ENCODE results near the gene RALGAPA2. TPM values are rescaled to one million over a fixed set of nuclear protein-coding genes. Genes with fewer than 3 reads are reported as not detected.

RALGAPA2 gene
- polyA plus RNA-seq, 1 of the 3 experiments (the other 2 are of a cell fraction): 1.0 TPM

GRCh38 chr20:20679316-20679715 lies 33.1 kb downstream of the RALGAPA2 start (continued):
- TF ChIP-seq USF1 (IDR thresholded peaks at IDR 0.05; ENCODE audit: borderline replicate concordance, low read depth) (no peak), CTCF (IDR thresholded peaks at IDR 0.05) (no peak), EP300 (IDR thresholded peaks at IDR 0.05; ENCODE audit: borderline replicate concordance in 1 of 2, low read depth in 1 of 2, low read length in 1 of 2) (no peak), JUND (IDR thresholded peaks at IDR 0.05) (no peak), FOSL2 (IDR thresholded peaks at IDR 0.05; ENCODE audit: borderline replicate concordance, low read depth) (no peak), TCF12 (IDR thresholded peaks at IDR 0.05) (no peak), TEAD4 (IDR thresholded peaks at IDR 0.05; ENCODE audit: borderline replicate concordance, insufficient read depth) (no peak), EZH2phosphoT487 (IDR thresholded peaks at IDR 0.05; ENCODE audit: borderline replicate concordance, low read depth) (no peak)

DNA sequence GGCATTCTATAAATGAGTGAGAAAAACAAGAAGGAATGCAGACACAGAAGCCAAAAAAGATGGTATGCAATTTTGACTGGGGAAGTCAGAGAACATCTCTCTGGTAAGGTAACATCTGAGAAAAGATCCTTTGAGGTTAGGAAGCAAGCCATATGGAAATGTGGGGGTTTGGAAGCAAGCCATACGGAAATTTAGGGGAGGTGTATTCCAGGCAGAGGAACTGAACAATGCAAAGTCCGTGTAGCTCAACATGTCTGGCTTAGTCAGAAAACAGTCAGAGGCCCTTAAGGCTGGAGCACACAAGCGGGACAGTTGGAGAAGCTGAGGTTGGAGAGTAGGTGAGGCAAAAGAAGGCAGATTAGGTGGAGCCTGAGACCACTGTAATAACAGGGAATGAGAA lies 35.3 kb downstream of the RALGAPA2 start:
- H3K36me3 ChIP-seq (replicated peaks in 1 of 2; ENCODE audit: control insufficient read depth in 1 of 2, insufficient read depth in 2 of 2, low read length in 1 of 2): no peaks in the 10 kb centered on the region
- no peak overlapping the region for H2AFZ ChIP-seq (ENCODE audit: low read depth)
- ChIA-PET POLR2A (no interaction called here), CTCF (interaction anchor here (2.0 kb wide), 1 partner anchor 148 kb away, joined by 5 read pairs; no protein-coding TSS in a partner anchor)
- H3K27ac ChIP-seq (ENCODE audit: low read depth in 2 of 2, low read length in 1 of 2): no peak overlapping the region
- DNase-seq: no peak
- H3K4me1 ChIP-seq (ENCODE audit: control insufficient read depth in 1 of 2, insufficient read depth in 2 of 2, low read depth in 1 of 2, low read length in 1 of 2): no peaks in the 10 kb centered on the region
- H3K9me3 ChIP-seq: no peaks in the 10 kb centered on the region
- H3F3A ChIP-seq (replicated peaks; ENCODE audit: insufficient read depth): no peaks in the 10 kb centered on the region
- H3K4me2 ChIP-seq: no peak overlapping the region
- WGBS (ENCODE audit: low lambda C conversion rate): 73% methylated on average over 3 of the region's 3 CpGs
- no peaks in the 10 kb centered on the region for H3K79me2 ChIP-seq (ENCODE audit: insufficient read depth)
- H4K20me1 ChIP-seq (ENCODE audit: insufficient read depth): no peaks in the 10 kb centered on the region
- no peak overlapping the region for H3K9ac ChIP-seq
- no peak overlapping the region for H3K4me3 ChIP-seq (ENCODE audit: low read depth in 2 of 2, low read length in 1 of 2)
- H3K9me2 ChIP-seq: no peaks in the 10 kb centered on the region; the same call in 1 of the 2 replicates
- TF ChIP-seq TEAD4 (IDR thresholded peaks at IDR 0.05; ENCODE audit: borderline replicate concordance, insufficient read depth): no peak
- H3K27me3 ChIP-seq (ENCODE audit: insufficient read depth): no peaks in the 10 kb centered on the region

DNA sequence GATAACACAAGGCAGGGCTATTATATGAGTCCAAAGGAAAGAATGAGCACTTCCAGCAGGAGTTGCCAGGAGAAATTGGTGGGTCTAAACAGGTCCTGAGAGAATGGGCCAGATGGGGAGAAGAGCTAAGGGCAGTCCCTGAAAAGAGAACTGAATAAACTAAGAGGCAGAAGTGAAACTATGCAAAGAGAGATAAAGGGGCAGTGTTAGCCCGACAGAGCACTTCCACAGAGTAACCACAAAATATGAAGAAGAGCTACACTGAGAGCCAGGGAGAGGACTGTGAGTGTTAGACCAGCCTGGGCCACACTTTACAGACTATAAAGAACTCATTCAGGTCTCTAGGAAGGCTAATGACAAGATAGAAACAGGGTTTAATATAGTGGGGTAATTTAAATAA lies 43.8 kb downstream of the RALGAPA2 start:
- H3K36me3 ChIP-seq (replicated peaks in 1 of 2; ENCODE audit: control insufficient read depth in 1 of 2, insufficient read depth in 2 of 2, low read length in 1 of 2): no peaks in the 10 kb centered on the region
- H4K20me1 ChIP-seq (ENCODE audit: insufficient read depth): no peaks in the 10 kb centered on the region
- TF ChIP-seq RAD21 (IDR thresholded peaks at IDR 0.05; ENCODE audit: low read length) (no peak), GATA2 (CRISPR knock-in tag; IDR thresholded peaks at IDR 0.05) (no peak), JUND (IDR thresholded peaks at IDR 0.05) (no peak), NFIC (IDR thresholded peaks at IDR 0.05; ENCODE audit: borderline replicate concordance) (no peak)
- CTCF ChIA-PET: interaction anchor here (1.1 to 1.6 kb wide), 2 partner anchors 157 to 169 kb away, joined by 4 to 7 read pairs; no protein-coding TSS in a partner anchor
- no peak overlapping the region for H3K4me3 ChIP-seq (ENCODE audit: low read depth in 2 of 2, low read length in 1 of 2)
- H3K4me2 ChIP-seq: no peak overlapping the region
- POLR2A ChIA-PET: no interaction called here
- DNase-seq: no peak
- H3K9me2 ChIP-seq: no peaks in the 10 kb centered on the region
- no peaks in the 10 kb centered on the region for H3K79me2 ChIP-seq (ENCODE audit: insufficient read depth)
- H3K4me1 ChIP-seq (ENCODE audit: control insufficient read depth in 1 of 2, insufficient read depth in 2 of 2, low read depth in 1 of 2, low read length in 1 of 2): no peaks in the 10 kb centered on the region; a peak in 2 of 4 replicates
- no peaks in the 10 kb centered on the region for H3K9me3 ChIP-seq
- no peak overlapping the region for H2AFZ ChIP-seq (ENCODE audit: low read depth)
- H3K9ac ChIP-seq: no peak overlapping the region
- H3F3A ChIP-seq (replicated peaks; ENCODE audit: insufficient read depth): no peaks in the 10 kb centered on the region
- no peaks in the 10 kb centered on the region for H3K27me3 ChIP-seq (ENCODE audit: insufficient read depth)
- no peak overlapping the region for H3K27ac ChIP-seq (ENCODE audit: low read depth in 2 of 2, low read length in 1 of 2)
- WGBS (ENCODE audit: low lambda C conversion rate): 74% methylated on average over 1 of the region's 1 CpG
